Breast epithelium (tissue), 3 donors: ENCODE measurements around the gene ASS1.

Experiments used
- POLR2A ChIP-seq: fragments of 450-650 bp; IDR thresholded peaks from one replicate; pipeline ENCODE4 v1.6.1; 2016; ENCODE audit warnings: antibody characterized with exemption, mild to moderate bottlenecking, moderate library complexity
- TF ChIP-seq, protein P1 (sequence below), 3 donors: fragments of 450-650 bp; IDR thresholded peaks; one replicate each; pipeline ENCODE4 v1.5.1; 2016 to 2017; ENCODE audit warnings: antibody characterized with exemption in 3 of 3, mild to moderate bottlenecking in 3 of 3, moderate library complexity in 3 of 3

DNA sequence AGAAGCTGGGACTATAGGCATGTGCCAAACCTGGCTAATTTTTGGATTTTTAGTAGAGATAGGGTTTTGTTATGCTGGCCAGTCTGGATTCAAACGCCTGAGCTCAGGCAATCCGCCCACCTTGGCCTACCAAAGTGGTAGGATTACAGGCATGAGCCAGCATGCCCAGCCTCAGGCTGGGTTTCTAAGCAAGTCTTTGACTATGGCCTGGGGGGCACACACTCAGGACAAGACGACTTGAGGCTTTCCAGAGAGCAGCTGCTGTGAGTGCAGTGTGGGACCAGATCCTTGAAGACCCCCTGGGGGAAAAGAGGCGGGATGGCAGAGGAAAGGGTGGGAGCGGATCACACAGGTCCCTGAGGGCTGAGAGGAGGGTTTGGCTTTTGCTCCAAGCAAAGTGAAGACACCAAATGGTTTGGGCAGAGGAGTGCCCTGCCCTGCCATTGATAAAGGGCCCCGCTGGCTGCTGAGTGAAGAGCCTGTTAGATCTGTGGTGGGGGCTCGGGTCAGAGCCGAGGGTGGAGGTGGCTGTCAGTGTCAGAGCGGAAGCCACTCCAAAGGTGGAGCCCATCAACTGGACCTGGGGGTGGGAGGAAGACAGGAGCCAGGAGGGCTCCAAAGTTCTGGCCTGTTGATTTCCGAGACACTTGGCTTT is 87.8 kb downstream of the ASS1 start:
- TF ChIP-seq, protein P1, sequence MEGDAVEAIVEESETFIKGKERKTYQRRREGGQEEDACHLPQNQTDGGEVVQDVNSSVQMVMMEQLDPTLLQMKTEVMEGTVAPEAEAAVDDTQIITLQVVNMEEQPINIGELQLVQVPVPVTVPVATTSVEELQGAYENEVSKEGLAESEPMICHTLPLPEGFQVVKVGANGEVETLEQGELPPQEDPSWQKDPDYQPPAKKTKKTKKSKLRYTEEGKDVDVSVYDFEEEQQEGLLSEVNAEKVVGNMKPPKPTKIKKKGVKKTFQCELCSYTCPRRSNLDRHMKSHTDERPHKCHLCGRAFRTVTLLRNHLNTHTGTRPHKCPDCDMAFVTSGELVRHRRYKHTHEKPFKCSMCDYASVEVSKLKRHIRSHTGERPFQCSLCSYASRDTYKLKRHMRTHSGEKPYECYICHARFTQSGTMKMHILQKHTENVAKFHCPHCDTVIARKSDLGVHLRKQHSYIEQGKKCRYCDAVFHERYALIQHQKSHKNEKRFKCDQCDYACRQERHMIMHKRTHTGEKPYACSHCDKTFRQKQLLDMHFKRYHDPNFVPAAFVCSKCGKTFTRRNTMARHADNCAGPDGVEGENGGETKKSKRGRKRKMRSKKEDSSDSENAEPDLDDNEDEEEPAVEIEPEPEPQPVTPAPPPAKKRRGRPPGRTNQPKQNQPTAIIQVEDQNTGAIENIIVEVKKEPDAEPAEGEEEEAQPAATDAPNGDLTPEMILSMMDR (IDR thresholded peaks at IDR 0.05), result no peak
- no peak for TF ChIP-seq POLR2A
